IMR-90 (cell line): ENCODE measurements around the gene NGEF. TPM values are rescaled to one million over a fixed set of nuclear protein-coding genes. Genes with fewer than 3 reads are reported as not detected.

Experiments used
- ATAC-seq: fragments of 200-7000 bp; cut with Tn5 transposase; 2 replicates; pipeline ENCODE4 v1.9.1; 2020; ENCODE audit warnings: low read depth, mild to moderate bottlenecking, moderate library complexity
- BruUV-seq: library from RNA; stranded (reverse); fragments of 400-500 nt; replicated peaks from 2 replicates; lab custom pipeline; 2021; lab: Mats Ljungman, UMichigan
- CTCF ChIA-PET: fragments of 300-600 bp; formaldehyde crosslinking; extraction: SDS; loops from one replicate; lab custom pipeline; 2021; ENCODE audit warnings: antibody characterized with exemption; lab: Yijun Ruan, JAX
- POLR2A ChIA-PET: fragments of 300-600 bp; sonication (Branson Sonifier 250); formaldehyde crosslinking; loops from one replicate; lab custom pipeline; 2022; ENCODE audit warnings: antibody characterized with exemption; ENCODE audit not compliant: unreplicated experiment; lab: Charles Lee
- DNase-seq: peaks from one replicate; pipeline ENCODE4 v3.0.0; 2013
- H2AFZ ChIP-seq: replicated peaks from 2 replicates; pipeline ENCODE3; 2013; ENCODE audit warnings: low read length, mild to moderate bottlenecking; ENCODE audit not compliant: poor library complexity
- H2AK5ac ChIP-seq: 2 replicates; pipeline ENCODE4 v1.6.1; 2013; ENCODE audit warnings: low read depth, low read length, inconsistent platforms
- H2AK9ac ChIP-seq: replicated peaks from 2 replicates; pipeline ENCODE3; 2013; ENCODE audit warnings: mild to moderate bottlenecking, low read depth, low read length, moderate library complexity; ENCODE audit not compliant: poor library complexity
- H2BK120ac ChIP-seq: 2 replicates; pipeline ENCODE4 v1.6.1; 2013; ENCODE audit warnings: low read depth, low read length, inconsistent platforms
- H2BK15ac ChIP-seq: 3 replicates; pipeline ENCODE4 v1.6.1; 2013; ENCODE audit warnings: low read depth, low read length, inconsistent platforms
- H2BK20ac ChIP-seq: 2 replicates; pipeline ENCODE4 v1.6.1; 2013; ENCODE audit warnings: low read depth, mild to moderate bottlenecking, inconsistent platforms, low read length, moderate library complexity
- H2BK5ac ChIP-seq: 2 replicates; pipeline ENCODE4 v1.6.1; 2013; ENCODE audit warnings: mild to moderate bottlenecking, low read depth, low read length, inconsistent platforms; ENCODE audit not compliant: poor library complexity, severe bottlenecking
- H3K14ac ChIP-seq: replicated peaks from 2 replicates; pipeline ENCODE4 v1.6.1; 2013; ENCODE audit warnings: low read depth, low read length, inconsistent platforms
- H3K18ac ChIP-seq: 2 replicates; pipeline ENCODE4 v1.6.1; 2013; ENCODE audit warnings: low read depth, low read length, control low read depth
- H3K23ac ChIP-seq: 2 replicates; pipeline ENCODE4 v1.6.1; 2013; ENCODE audit warnings: low read depth, low read length, inconsistent platforms
- H3K27ac ChIP-seq: 2 replicates; pipeline ENCODE4 v1.5.1; 2013; ENCODE audit warnings: mild to moderate bottlenecking, control low read depth, low read length; ENCODE audit not compliant: insufficient read depth
- H3K27me3 ChIP-seq: 2 replicates; pipeline ENCODE4 v1.6.1; 2013; ENCODE audit warnings: low read length; ENCODE audit not compliant: control insufficient read depth, insufficient read depth
- H3K36me3 ChIP-seq: 2 replicates; pipeline ENCODE4 v1.6.1; 2013; ENCODE audit warnings: low read length, mixed read lengths; ENCODE audit not compliant: control insufficient read depth, insufficient read depth
- H3K4ac ChIP-seq: 2 replicates; pipeline ENCODE4 v1.6.1; 2013; ENCODE audit warnings: low read depth, low read length, inconsistent platforms
- H3K4me1 ChIP-seq: 2 replicates; pipeline ENCODE4 v1.6.1; 2013; ENCODE audit warnings: low read length, mixed read lengths; ENCODE audit not compliant: control insufficient read depth, insufficient read depth
- H3K4me2 ChIP-seq: 2 replicates; pipeline ENCODE4 v1.6.1; 2013; ENCODE audit warnings: low read depth, mild to moderate bottlenecking, control low read depth, low read length, moderate library complexity
- H3K4me3 ChIP-seq: 2 replicates; pipeline ENCODE4 v1.5.1; 2013; ENCODE audit warnings: low read depth, mild to moderate bottlenecking, control low read depth, low read length, moderate library complexity; ENCODE audit not compliant: insufficient read depth
- H3K56ac ChIP-seq: 2 replicates; pipeline ENCODE4 v1.6.1; 2013; ENCODE audit warnings: low read length, inconsistent platforms; ENCODE audit not compliant: insufficient read depth; ENCODE audit errors: extremely low read depth
- H3K79me1 ChIP-seq, 2 experiments: 2 replicates each; pipeline ENCODE4 v1.6.1; 2013; ENCODE audit warnings: low read length in 2 of 2, inconsistent platforms in 1 of 2, low read depth in 1 of 2
- H3K9ac ChIP-seq: 2 replicates; pipeline ENCODE4 v1.6.1; 2013; ENCODE audit warnings: low read depth, low read length, control low read depth
- H3K9me1 ChIP-seq: 2 replicates; pipeline ENCODE4 v1.6.1; 2013; ENCODE audit warnings: low read length, inconsistent platforms; ENCODE audit not compliant: insufficient read depth
- H3K9me3 ChIP-seq: 2 replicates; pipeline ENCODE4 v1.6.1; 2013; ENCODE audit warnings: low read length; ENCODE audit not compliant: control insufficient read depth, insufficient read depth
- H4K20me1 ChIP-seq: 2 replicates; pipeline ENCODE4 v1.6.1; 2013; ENCODE audit warnings: low read length, inconsistent platforms; ENCODE audit not compliant: insufficient read depth
- H4K5ac ChIP-seq: 2 replicates; pipeline ENCODE4 v1.6.1; 2013; ENCODE audit warnings: mild to moderate bottlenecking, low read depth, low read length, control low read depth
- H4K8ac ChIP-seq, 2 experiments: 2 replicates each; pipeline ENCODE4 v1.6.1; 2013; ENCODE audit warnings: low read depth in 2 of 2, low read length in 2 of 2, control low read depth in 1 of 2, inconsistent platforms in 1 of 2
- H4K91ac ChIP-seq: 2 replicates; pipeline ENCODE4 v1.6.1; 2013; ENCODE audit warnings: low read depth, low read length, inconsistent platforms; ENCODE audit not compliant: insufficient read depth
- BHLHE40 ChIP-seq: fragments of 150-350 bp; IDR thresholded peaks from 2 replicates; pipeline ENCODE4 v1.6.1; 2016; ENCODE audit warnings: mild to moderate bottlenecking, low read depth, low read length
- CEBPB ChIP-seq: IDR thresholded peaks from 2 replicates; pipeline ENCODE4 v1.6.1; 2012; ENCODE audit warnings: low read depth, low read length, improper control_type of control experiment
- MAZ ChIP-seq: IDR thresholded peaks from 2 replicates; pipeline ENCODE4 v1.6.1; 2012; ENCODE audit warnings: low read depth, mild to moderate bottlenecking, low read length, improper control_type of control experiment, moderate library complexity, borderline replicate concordance
- POLR2A ChIP-seq: IDR thresholded peaks from 2 replicates; pipeline ENCODE4 v1.6.1; 2012; ENCODE audit warnings: mild to moderate bottlenecking, low read depth, low read length
- RCOR1 ChIP-seq: IDR thresholded peaks from 2 replicates; pipeline ENCODE4 v1.6.1; 2012; ENCODE audit warnings: mild to moderate bottlenecking, low read length, improper control_type of control experiment; ENCODE audit not compliant: insufficient replicate concordance
- SMC3 ChIP-seq: fragments of 150-350 bp; IDR thresholded peaks from 2 replicates; pipeline ENCODE4 v1.6.1; 2016; ENCODE audit warnings: low read depth, mild to moderate bottlenecking, antibody characterized with exemption, low read length, moderate library complexity
- USF2 ChIP-seq: fragments of 150-350 bp; IDR thresholded peaks from 2 replicates; pipeline ENCODE4 v1.6.1; 2017; ENCODE audit warnings: mild to moderate bottlenecking, antibody characterized with exemption, low read length, low read depth
- WGBS, 2 experiments: methylation state at CpG; one replicate each; pipeline versions ENCODE4 v1.1.5 to v1.1.7; 2013; ENCODE audit warnings: missing lambda C conversion rate in 2 of 2; ENCODE audit not compliant: insufficient read length in 1 of 2; ENCODE audit errors: extremely low coverage in 2 of 2; 5-methylcytosine and 5-hydroxymethylcytosine counted together
- dilution Hi-C: fragments of 300-500 bp; cut with HindIII; formaldehyde crosslinking; loops from one replicate; pipeline ENCODE4 v1.14.3; 2018; ENCODE audit warnings: low sequenced_read_pairs; ENCODE audit not compliant: unreplicated experiment
- in situ Hi-C: fragments of 300-500 bp; cut with MboI; formaldehyde crosslinking; loops from 3 replicates; pipeline ENCODE4 v1.14.3; 2019; ENCODE audit warnings: low sequenced_read_pairs, inconsistent platforms, mixed read lengths
- intact Hi-C: fragments of 100-400 bp; cut with micrococcal nuclease; formaldehyde crosslinking; loops from 2 replicates; pipeline ENCODE4 v1.10.0; 2022
- polyA plus RNA-seq, 3 experiments: library from polyadenylated mRNA; depleted of rRNA; stranded (reverse); fragments of >200 nt; gene quantifications; 2 replicates each; pipeline ENCODE4 v1.2.3, GENCODE V29; 2012; ENCODE audit warnings: low replicate concordance in 1 of 3
- total RNA-seq: library from RNA; depleted of rRNA; stranded (reverse); fragments of >200 nt; gene quantifications from 2 replicates; pipeline ENCODE4 v1.2.3, GENCODE V29; 2012

The NGEF gene
- total and polyA plus RNA-seq, 2 of the 4 experiments (the other 2 are of a cell fraction) = 1.1 to 1.7 TPM

- Histone ChIP-seq H2AK9ac (no peak overlapping the region), H4K5ac (no peak overlapping the region), H3K4me1 (peaks cover 8% of the 10 kb centered on the region), H3K56ac (no peak overlapping the region), H3K27ac (no peak overlapping the region), H3K79me1 (no peaks in the 10 kb centered on the region), H3K9ac (no peak overlapping the region), H3K4ac (no peak overlapping the region), H2AK5ac (no peak overlapping the region), H2BK5ac (no peak overlapping the region), H4K20me1 (no peaks in the 10 kb centered on the region), H3K4me3 (no peak overlapping the region), H2BK120ac (no peak overlapping the region), H3K14ac (no peak overlapping the region), H2BK15ac (no peak overlapping the region), H3K9me3 (no peaks in the 10 kb centered on the region), H3K18ac (no peak overlapping the region), H4K91ac (no peak overlapping the region), H2AFZ (no peak overlapping the region), H2BK20ac (no peak overlapping the region), H3K23ac (no peak overlapping the region), H3K4me2 (no peak overlapping the region), H4K8ac (no peak overlapping the region), H3K9me1 (peaks cover 6% of the 10 kb centered on the region; the same call in 1 of the 2 replicates), H3K27me3 (peaks cover 5% of the 10 kb centered on the region; the same call in 1 of the 2 replicates), H3K36me3 (no peaks in the 10 kb centered on the region)
- dilution Hi-C loops = no loop called here
- ChIA-PET POLR2A (no interaction called here), CTCF (no interaction called here)
- WGBS, 2 experiments = no CpG with 5 or more reads among the region's 11 CpGs
- DNase-seq = no peak
- BruUV-seq = no TSS peak
- no peak for ATAC-seq
- TF ChIP-seq RCOR1 = no peak
- TF ChIP-seq SMC3 = no peak
- TF ChIP-seq MAZ = no peak
- no peak for TF ChIP-seq BHLHE40
- TF ChIP-seq CEBPB = no peak
- TF ChIP-seq USF2 = no peak
- no peak for TF ChIP-seq POLR2A
- intact Hi-C loops = loop anchor here (10.0 kb wide), 1 partner anchor 271 kb away; the partner anchor contains the start of gene ATG16L1
- in situ Hi-C loops = no loop called here
Measured at GRCh38 chr2:232983669-232984140, 29.4 kb downstream of the NGEF start.
